Mesendoderm (in vitro differentiated cells): ENCODE results near the gene DLG2.
A peak's percentile ranks its signal among the peaks of the same experiment; 100 is the strongest.

ENCODE experiments used
- DNase-seq: peaks from one replicate; pipeline ENCODE4 v3.0.0; 2013
- H2AK5ac ChIP-seq: 2 replicates; pipeline ENCODE4 v1.6.1; 2013; ENCODE audit warnings: low read length, inconsistent platforms
- H2BK120ac ChIP-seq: 2 replicates; pipeline ENCODE4 v1.6.1; 2013; ENCODE audit warnings: low read depth, mild to moderate bottlenecking, low read length, moderate library complexity, mixed read lengths
- H2BK15ac ChIP-seq: replicated peaks from 2 replicates; pipeline ENCODE4 v1.6.1; 2013; ENCODE audit warnings: low read depth, mild to moderate bottlenecking, moderate library complexity
- H2BK5ac ChIP-seq: 2 replicates; pipeline ENCODE4 v1.6.1; 2013; ENCODE audit warnings: low read length, inconsistent platforms
- H3K18ac ChIP-seq: 2 replicates; pipeline ENCODE4 v1.6.1; 2013; ENCODE audit warnings: mild to moderate bottlenecking, low read length, mixed read lengths
- H3K23ac ChIP-seq: one replicate; pipeline ENCODE4 v1.6.1; 2013; ENCODE audit warnings: low read length
- H3K27ac ChIP-seq: 2 replicates; pipeline ENCODE4 v1.5.1; 2013; ENCODE audit warnings: low read depth, mild to moderate bottlenecking, inconsistent platforms, low read length, moderate library complexity
- H3K27me3 ChIP-seq: 2 replicates; pipeline ENCODE4 v1.6.1; 2013; ENCODE audit warnings: low read length, control low read depth, mild to moderate bottlenecking, inconsistent platforms; ENCODE audit not compliant: insufficient read depth, poor library complexity
- H3K36me3 ChIP-seq: 2 replicates; pipeline ENCODE4 v1.6.1; 2013; ENCODE audit warnings: low read length, inconsistent platforms; ENCODE audit not compliant: control insufficient read depth, insufficient read depth
- H3K4ac ChIP-seq: one replicate; pipeline ENCODE4 v1.6.1; 2013; ENCODE audit warnings: low read depth, mild to moderate bottlenecking, low read length, moderate library complexity
- H3K4me1 ChIP-seq: 2 replicates; pipeline ENCODE4 v1.6.1; 2013; ENCODE audit warnings: low read depth, low read length, inconsistent platforms; ENCODE audit not compliant: control insufficient read depth
- H3K4me2 ChIP-seq: 2 replicates; pipeline ENCODE4 v1.6.1; 2013; ENCODE audit warnings: low read length
- H3K4me3 ChIP-seq: 2 replicates; pipeline ENCODE4 v1.5.1; 2013; ENCODE audit warnings: mild to moderate bottlenecking, low read length
- H3K56ac ChIP-seq: one replicate; pipeline ENCODE4 v1.6.1; 2013; ENCODE audit warnings: low read length
- H3K79me1 ChIP-seq: 2 replicates; pipeline ENCODE4 v1.6.1; 2013; ENCODE audit warnings: low read length, inconsistent platforms
- H3K79me2 ChIP-seq: 2 replicates; pipeline ENCODE4 v1.6.1; 2013; ENCODE audit warnings: mild to moderate bottlenecking, low read length; ENCODE audit not compliant: control insufficient read depth, insufficient read depth
- H3K9ac ChIP-seq: 2 replicates; pipeline ENCODE4 v1.6.1; 2013; ENCODE audit warnings: low read length, inconsistent platforms
- H4K5ac ChIP-seq: one replicate; pipeline ENCODE4 v1.6.1; 2013; ENCODE audit warnings: low read length
- H4K8ac ChIP-seq: one replicate; pipeline ENCODE4 v1.6.1; 2013; ENCODE audit warnings: low read depth, mild to moderate bottlenecking, control low read depth, low read length, moderate library complexity
- WGBS: extraction: QIAGEN DNeasy Blood & Tissue Kit; methylation state at CpG from one replicate; pipeline ENCODE4 v1.1.7; 2013; ENCODE audit warnings: low lambda C conversion rate, missing lambda C conversion rate; ENCODE audit not compliant: insufficient coverage; ENCODE audit errors: extremely low coverage; 5-methylcytosine and 5-hydroxymethylcytosine counted together

The DLG2 gene

GRCh38 chr11:83544846-83545245, 2082.3 kb downstream of the DLG2 start:
- Histone ChIP-seq H3K36me3 (no peaks in the 10 kb centered on the region), H4K5ac (no peak overlapping the region), H3K4me1 (peaks cover 9% of the 10 kb centered on the region), H3K18ac (no peak overlapping the region), H3K79me2 (no peaks in the 10 kb centered on the region), H3K79me1 (no peaks in the 10 kb centered on the region), H3K56ac (peak overlapping the region; percentile 19), H4K8ac (peak overlapping the region; percentile 97), H3K23ac (no peak overlapping the region), H3K4ac (no peak overlapping the region), H2BK5ac (peak overlapping the region; percentile 19), H3K9ac (no peak overlapping the region), H3K4me3 (no peak overlapping the region), H3K4me2 (no peak overlapping the region), H2BK15ac (no peak overlapping the region), H3K27me3 (no peaks in the 10 kb centered on the region), H3K27ac (no peak overlapping the region), H2AK5ac (peak overlapping the region; percentile 30), H2BK120ac (no peak overlapping the region)
- no peak for DNase-seq
- WGBS: no CpG with 5 or more reads among the region's 1 CpG

- peak; percentile 46 for DNase-seq
- no peak overlapping the region for H3K4me2 ChIP-seq
- H3K27me3 ChIP-seq: no peaks in the 10 kb centered on the region
- no peaks in the 10 kb centered on the region for H3K36me3 ChIP-seq
- H3K23ac ChIP-seq: no peak overlapping the region
- no CpG with 5 or more reads among the region's 3 CpGs for WGBS
- H4K5ac ChIP-seq: no peak overlapping the region
- no peak overlapping the region for H2BK5ac ChIP-seq
- H3K4me3 ChIP-seq: no peak overlapping the region
- H3K27ac ChIP-seq: no peak overlapping the region
- no peak overlapping the region for H3K4ac ChIP-seq
- H3K56ac ChIP-seq: no peak overlapping the region
- no peak overlapping the region for H2BK120ac ChIP-seq
- no peaks in the 10 kb centered on the region for H3K79me2 ChIP-seq
- H3K4me1 ChIP-seq: peaks cover 9% of the 10 kb centered on the region
- H3K18ac ChIP-seq: no peak overlapping the region
- H4K8ac ChIP-seq: no peak overlapping the region
- H3K9ac ChIP-seq: no peak overlapping the region
- no peak overlapping the region for H2AK5ac ChIP-seq
- H2BK15ac ChIP-seq: no peak overlapping the region
- no peaks in the 10 kb centered on the region for H3K79me1 ChIP-seq
Observed at GRCh38 chr11:83543706-83544439, 2083.3 kb downstream of the DLG2 start.

- H3K18ac ChIP-seq: no peak overlapping the region
- no peak overlapping the region for H2BK120ac ChIP-seq
- no peak overlapping the region for H2BK5ac ChIP-seq
- H4K8ac ChIP-seq: no peak overlapping the region
- H3K79me2 ChIP-seq: no peaks in the 10 kb centered on the region
- no peak overlapping the region for H3K4me2 ChIP-seq
- H3K56ac ChIP-seq: no peak overlapping the region
- H3K4me1 ChIP-seq: peaks cover 9% of the 10 kb centered on the region
- H3K36me3 ChIP-seq: no peaks in the 10 kb centered on the region
- H3K79me1 ChIP-seq: no peaks in the 10 kb centered on the region
- H3K4me3 ChIP-seq: no peak overlapping the region
- H3K23ac ChIP-seq: no peak overlapping the region
- WGBS: no CpG with 5 or more reads among the region's 2 CpGs
- no peak overlapping the region for H2BK15ac ChIP-seq
- H3K9ac ChIP-seq: no peak overlapping the region
- no peak for DNase-seq
- H2AK5ac ChIP-seq: no peak overlapping the region
- no peak overlapping the region for H3K4ac ChIP-seq
- H3K27ac ChIP-seq: no peak overlapping the region
- H4K5ac ChIP-seq: no peak overlapping the region
- no peaks in the 10 kb centered on the region for H3K27me3 ChIP-seq
Observed at GRCh38 chr11:83542861-83543260, 2084.3 kb downstream of the DLG2 start.

GRCh38 chr11:83540728-83541127, 2086.4 kb downstream of the DLG2 start:
- Histone ChIP-seq H3K4me2 (no peak overlapping the region), H3K9ac (no peak overlapping the region), H3K18ac (peak overlapping the region; percentile 72), H2BK15ac (no peak overlapping the region), H3K27me3 (no peaks in the 10 kb centered on the region), H2AK5ac (no peak overlapping the region), H2BK5ac (no peak overlapping the region), H3K56ac (no peak overlapping the region), H3K79me1 (no peaks in the 10 kb centered on the region), H2BK120ac (no peak overlapping the region), H3K4ac (no peak overlapping the region), H4K8ac (no peak overlapping the region), H3K4me3 (no peak overlapping the region), H4K5ac (no peak overlapping the region), H3K4me1 (peaks cover 9% of the 10 kb centered on the region), H3K23ac (no peak overlapping the region), H3K36me3 (no peaks in the 10 kb centered on the region), H3K79me2 (no peaks in the 10 kb centered on the region), H3K27ac (no peak overlapping the region)
- DNase-seq: no peak

- Histone ChIP-seq H3K79me2 (no peaks in the 10 kb centered on the region), H3K56ac (no peak overlapping the region), H3K4me3 (no peak overlapping the region), H3K9ac (no peak overlapping the region), H2BK15ac (no peak overlapping the region), H2BK120ac (no peak overlapping the region), H3K4me1 (peaks cover 9% of the 10 kb centered on the region), H4K5ac (no peak overlapping the region), H2BK5ac (no peak overlapping the region), H3K4ac (peak overlapping the region; percentile 2), H3K27ac (no peak overlapping the region), H3K18ac (no peak overlapping the region), H3K27me3 (no peaks in the 10 kb centered on the region), H3K4me2 (no peak overlapping the region), H2AK5ac (no peak overlapping the region), H3K36me3 (no peaks in the 10 kb centered on the region), H3K23ac (no peak overlapping the region), H4K8ac (no peak overlapping the region), H3K79me1 (no peaks in the 10 kb centered on the region)
- no CpG with 5 or more reads among the region's 5 CpGs for WGBS
- peak; percentile 23 for DNase-seq
Observed at GRCh38 chr11:83540112-83540675, 2086.9 kb downstream of the DLG2 start.

GRCh38 chr11:83538286-83538685, 2088.9 kb downstream of the DLG2 start:
- Histone ChIP-seq H3K27me3 (no peaks in the 10 kb centered on the region), H3K9ac (no peak overlapping the region)
- WGBS: no CpG with 5 or more reads among the region's 1 CpG

More at GRCh38 chr11:83538286-83538685, 2088.9 kb downstream of the DLG2 start:
- DNase-seq: no peak
- Histone ChIP-seq H3K18ac (no peak overlapping the region), H3K4me3 (no peak overlapping the region), H3K4me1 (no peaks in the 10 kb centered on the region), H3K4me2 (no peak overlapping the region), H3K56ac (no peak overlapping the region), H4K8ac (no peak overlapping the region), H2AK5ac (no peak overlapping the region), H3K79me2 (no peaks in the 10 kb centered on the region), H2BK5ac (no peak overlapping the region), H3K36me3 (no peaks in the 10 kb centered on the region), H3K23ac (no peak overlapping the region), H3K79me1 (no peaks in the 10 kb centered on the region), H4K5ac (no peak overlapping the region), H2BK120ac (no peak overlapping the region), H3K27ac (no peak overlapping the region), H3K4ac (no peak overlapping the region), H2BK15ac (no peak overlapping the region)
